Activated CD4-positive, alpha-beta T cell treated with anti-CD3 and anti-CD28 coated beads for 48 hours (primary cell): ENCODE measurements around the gene MRPL49.
A peak's percentile ranks its signal among the peaks of the same experiment; 100 is the strongest.

Experiments
- DNase-seq: peaks from one replicate; pipeline ENCODE4 v3.0.0-alpha.2; 2020

The MRPL49 gene

DNA sequence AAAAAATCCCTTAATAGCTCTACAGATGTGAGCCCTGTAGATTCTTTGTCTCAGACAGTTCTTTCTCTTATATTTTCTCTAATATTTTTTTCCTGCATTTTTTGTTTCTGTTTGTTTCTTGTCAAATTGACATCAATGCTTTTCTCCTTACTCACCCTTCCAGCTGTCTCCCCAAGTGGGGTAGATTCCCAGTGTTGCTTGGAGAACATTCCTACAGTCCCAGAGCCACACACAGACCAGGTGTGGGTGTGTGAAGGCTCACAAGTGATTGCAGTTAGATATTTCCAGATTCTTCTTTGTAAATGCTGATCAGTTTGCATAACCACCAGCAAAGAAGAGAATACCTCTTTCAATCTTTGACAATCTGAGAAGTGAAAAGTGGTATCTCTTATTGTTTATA lies 18.6 kb upstream of the MRPL49 start:
- DNase-seq, result no peak

DNA sequence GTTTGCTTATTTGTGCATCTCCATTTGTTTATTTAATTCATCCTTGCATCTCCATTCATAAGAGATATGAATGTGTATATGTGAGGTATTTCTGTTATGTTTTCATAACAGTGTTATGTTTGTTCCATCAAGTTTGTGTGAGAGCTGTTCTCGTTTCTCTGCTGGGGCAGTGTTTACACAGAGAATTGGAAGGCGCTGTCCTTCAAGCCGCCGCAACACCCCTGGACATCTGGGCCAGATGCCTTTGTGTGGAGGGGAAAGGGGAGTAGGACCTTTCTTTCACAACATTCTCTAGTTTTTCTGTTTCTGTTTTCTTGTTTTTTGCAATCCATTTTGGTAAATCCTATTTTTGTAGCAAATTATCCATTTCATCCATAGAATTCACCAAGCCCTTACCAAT lies 17.5 kb upstream of the MRPL49 start:
- no peak for DNase-seq

DNA sequence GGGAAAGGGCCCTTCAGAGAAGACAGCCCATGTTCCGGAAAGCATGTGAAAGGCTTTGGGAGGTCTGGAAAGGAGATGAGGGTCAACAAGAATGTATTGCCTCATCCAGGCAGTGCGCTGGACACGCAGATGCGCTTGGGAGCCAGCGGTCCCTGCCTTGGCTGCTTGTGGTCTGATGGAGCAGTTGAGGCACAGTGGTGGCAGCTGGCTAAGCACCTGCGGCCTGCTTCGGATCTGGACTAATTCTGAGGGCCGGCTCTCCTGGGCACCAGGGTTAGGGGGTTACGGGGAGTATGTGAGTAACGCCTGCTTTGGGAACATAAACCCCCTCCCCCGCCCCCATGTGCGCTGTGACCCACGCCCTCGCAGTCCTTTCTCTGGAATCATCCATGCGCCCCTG lies 15.0 kb upstream of the MRPL49 start:
- DNase-seq, result no peak

DNA sequence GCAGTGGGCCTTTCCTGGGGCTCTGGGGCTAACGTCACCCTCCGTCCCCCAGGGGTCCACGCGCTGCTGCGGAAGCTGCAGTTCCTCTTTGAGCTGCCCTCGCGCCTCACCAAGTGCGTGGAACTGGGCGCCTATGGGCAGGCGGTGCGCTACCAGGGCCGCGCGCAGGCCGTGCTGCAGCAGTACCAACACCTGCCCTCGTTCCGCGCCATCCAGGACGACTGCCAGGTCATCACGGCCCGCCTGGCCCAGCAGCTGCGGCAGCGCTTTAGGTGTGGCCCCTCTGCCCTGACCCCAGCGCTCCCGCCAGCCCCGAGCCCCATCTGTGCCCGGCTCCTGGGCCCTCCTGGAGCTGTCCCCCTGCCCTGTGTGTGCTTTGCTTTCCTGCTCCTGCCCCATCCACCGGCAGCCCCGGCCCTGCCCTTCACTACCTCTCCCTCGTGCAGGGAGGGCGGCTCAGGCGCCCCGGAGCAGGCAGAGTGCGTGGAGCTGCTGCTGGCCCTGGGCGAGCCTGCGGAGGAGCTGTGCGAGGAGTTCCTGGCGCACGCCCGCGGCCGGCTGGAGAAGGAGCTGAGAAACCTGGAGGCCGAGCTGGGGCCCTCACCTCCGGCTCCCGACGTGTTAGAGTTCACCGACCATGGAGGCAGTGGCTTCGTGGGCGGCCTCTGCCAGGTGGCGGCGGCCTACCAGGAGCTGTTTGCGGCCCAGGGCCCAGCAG lies 14.2 kb upstream of the MRPL49 start:
- no peak for DNase-seq

DNA sequence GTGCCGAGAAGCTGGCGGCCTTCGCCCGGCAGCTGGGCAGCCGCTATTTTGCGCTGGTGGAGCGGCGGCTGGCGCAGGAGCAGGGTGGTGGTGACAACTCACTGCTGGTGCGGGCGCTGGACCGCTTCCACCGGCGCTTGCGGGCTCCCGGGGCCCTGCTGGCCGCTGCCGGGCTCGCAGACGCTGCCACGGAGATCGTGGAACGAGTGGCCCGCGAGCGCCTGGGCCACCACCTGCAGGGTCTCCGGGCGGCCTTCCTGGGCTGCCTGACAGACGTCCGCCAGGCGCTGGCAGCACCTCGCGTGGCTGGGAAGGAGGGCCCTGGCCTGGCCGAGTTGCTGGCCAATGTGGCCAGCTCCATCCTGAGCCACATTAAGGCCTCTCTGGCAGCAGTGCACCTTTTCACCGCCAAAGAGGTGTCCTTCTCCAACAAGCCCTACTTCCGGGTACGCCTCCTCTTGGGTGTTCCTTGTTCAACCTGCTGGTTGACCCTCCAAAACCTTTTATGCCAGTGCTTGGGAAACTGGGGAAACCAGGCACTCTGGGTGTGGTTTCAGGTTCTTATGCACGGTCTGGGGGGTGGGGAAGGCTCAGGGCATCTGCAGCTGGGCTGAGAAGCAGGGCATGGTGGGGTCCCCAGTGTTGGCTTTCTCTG lies 13.5 kb upstream of the MRPL49 start:
- DNase-seq, result no peak

DNA sequence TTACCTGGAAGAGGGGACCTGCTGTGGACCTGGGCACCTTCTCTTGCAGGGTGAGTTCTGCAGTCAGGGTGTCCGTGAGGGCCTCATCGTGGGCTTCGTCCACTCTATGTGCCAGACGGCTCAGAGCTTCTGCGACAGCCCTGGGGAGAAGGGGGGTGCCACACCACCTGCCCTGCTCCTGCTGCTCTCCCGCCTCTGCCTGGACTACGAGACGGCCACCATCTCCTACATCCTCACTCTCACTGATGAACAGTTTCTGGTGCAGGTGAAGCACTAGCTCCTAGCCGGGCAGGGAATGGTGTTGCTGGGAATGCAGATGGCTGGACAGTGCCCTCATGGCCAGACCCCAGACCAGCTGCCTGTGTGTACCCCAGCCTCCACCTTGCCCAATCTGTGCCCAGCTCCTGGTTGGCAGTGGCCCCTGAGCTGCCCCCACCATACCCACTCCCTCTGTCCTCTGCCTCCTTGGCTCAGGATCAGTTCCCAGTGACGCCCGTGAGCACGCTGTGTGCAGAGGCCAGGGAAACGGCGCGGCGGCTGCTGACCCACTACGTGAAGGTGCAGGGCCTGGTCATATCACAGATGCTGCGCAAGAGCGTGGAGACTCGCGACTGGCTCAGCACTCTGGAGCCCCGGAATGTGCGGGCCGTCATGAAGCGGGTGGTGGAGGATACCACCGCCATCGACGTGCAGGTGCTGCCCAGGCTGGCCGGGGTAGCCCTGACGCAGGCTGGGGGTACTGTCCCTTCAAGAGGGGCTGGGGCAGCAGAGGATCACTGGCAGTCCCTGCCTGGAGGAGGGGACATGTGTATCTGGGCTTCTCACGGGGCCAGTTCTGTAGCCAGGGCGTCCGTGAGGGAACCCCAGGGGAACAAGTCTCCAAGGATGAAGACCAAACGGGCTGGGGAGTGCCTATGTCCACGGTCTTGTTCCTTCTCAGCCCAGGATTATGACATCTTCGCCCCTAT lies 12.6 kb upstream of the MRPL49 start:
- no peak for DNase-seq

DNA sequence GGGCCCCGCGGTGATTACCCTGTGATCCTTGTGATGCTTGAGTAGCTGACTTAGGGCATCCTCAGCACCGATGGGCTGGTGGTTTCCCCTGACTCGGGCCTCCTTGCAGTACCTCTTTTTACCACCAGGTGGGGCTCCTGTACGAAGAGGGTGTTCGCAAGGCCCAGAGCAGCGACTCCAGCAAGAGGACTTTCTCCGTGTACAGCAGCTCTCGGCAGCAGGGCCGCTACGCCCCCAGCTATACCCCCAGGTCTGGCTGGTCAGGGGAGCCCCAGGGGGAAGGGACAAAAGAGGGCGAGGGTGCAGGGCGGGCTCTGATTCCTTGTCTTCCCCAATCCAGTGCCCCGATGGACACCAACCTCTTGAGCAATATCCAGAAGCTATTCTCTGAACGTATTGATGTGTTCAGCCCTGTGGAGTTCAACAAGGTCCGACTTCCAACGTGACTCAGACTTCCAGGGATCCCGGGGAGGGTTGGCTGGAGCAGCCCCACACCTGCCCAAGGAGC lies 11.7 kb upstream of the MRPL49 start:
- peak; percentile 98 for DNase-seq

DNA sequence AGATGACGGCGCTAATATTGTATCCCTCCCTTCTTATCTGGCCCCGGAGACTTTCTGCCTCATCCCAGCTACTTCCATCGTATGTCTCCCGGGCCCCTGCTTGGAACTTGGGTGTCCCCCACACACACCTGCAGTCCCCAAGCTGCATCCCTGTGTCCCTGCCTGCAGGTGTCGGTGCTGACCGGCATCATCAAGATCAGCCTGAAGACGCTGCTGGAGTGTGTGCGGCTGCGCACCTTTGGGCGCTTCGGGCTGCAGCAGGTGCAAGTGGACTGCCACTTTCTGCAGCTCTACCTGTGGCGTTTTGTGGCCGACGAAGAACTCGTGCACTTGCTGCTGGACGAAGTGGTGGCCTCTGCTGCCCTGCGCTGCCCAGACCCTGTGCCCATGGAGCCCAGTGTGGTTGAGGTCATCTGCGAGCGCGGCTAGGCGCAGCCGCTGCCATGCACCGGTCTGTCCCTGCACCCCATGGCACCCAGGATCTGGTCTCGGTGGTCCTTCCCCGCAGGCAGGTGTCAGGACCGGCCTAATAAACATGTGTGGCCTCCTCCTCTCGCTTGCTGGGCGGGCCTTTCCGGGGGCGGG lies 10.9 kb upstream of the MRPL49 start:
- no peak for DNase-seq

DNA sequence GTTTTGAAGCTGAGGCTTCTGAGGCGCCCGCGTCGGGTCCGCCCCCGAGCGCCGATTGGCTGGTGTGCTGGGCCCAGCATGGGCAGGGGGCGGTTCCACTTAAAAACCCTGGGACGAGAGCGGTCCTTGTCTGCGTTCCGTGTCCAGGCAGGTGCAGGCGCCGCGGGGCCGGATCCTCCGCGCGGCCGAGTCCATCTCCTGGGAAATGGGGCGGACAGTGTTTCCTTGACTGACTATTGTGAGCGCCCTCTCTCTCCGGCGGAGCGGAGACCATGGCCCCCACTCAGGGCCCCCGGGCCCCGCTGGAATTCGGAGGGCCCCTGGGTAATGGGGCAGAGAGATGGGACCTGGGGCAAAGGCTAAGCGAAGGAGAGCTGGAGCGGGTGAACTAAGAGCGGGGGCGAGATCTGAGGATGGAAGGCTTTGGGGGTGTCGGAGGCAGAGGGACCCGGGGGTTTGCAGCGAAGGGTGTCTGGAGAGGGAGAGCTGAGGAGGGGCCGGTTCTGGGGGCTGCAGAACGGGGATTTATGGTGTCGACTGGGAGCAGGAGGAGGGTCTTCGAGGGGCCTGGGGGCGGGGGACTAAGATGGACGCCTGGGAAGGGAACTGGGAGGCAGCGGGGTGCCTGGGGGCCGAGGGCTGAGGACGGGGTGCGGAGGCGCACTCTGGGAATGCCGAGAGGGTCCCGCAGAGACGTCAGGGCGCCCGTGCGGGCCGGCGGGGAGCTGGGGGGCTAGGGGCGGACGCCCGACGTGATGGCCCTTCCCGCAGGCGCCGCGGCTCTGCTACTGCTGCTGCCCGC lies 10.2 kb upstream of the MRPL49 start, which contains the start of gene TM7SF2:
TM7SF2 (plus strand) TSS at position 129 of the 802 bp plus-strand sequence; CDS start at position 273, 144 bp downstream.
- DNase-seq, result peak; percentile 97

DNA sequence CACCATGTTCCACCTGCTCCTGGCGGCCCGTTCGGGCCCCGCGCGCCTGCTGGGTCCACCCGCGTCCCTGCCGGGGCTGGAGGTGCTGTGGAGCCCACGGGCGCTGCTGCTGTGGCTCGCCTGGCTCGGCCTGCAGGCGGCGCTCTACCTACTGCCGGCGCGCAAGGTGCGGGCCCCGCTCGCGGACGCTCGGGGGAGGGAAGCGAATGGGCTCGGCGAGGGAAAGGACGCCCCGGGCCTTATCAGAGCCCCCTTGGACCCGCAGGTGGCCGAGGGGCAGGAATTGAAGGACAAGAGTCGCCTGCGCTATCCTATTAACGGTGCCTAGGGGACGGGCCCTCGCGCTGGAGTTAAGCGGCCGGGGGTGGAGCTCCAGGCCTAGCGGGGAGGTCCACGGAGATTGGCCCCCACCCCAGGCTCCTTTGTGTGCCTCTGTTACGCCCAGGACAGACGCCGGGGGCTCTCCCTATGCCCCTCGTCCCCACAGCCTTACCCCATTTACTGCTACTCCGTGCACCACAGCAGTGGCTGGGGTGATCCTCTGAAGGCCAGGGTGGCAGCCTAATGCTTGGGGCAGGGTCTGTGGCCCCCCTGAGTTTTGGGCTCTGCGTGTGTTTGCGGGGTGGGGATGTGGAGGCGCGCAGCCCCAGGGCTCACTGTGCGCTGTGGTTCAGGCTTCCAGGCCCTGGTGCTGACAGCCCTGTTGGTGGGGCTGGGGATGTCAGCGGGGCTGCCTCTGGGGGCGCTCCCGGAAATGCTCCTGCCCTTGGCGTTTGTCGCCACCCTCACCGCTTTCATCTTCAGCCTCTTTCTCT lies 9.4 kb upstream of the MRPL49 start:
- DNase-seq, result peak; percentile 82

DNA sequence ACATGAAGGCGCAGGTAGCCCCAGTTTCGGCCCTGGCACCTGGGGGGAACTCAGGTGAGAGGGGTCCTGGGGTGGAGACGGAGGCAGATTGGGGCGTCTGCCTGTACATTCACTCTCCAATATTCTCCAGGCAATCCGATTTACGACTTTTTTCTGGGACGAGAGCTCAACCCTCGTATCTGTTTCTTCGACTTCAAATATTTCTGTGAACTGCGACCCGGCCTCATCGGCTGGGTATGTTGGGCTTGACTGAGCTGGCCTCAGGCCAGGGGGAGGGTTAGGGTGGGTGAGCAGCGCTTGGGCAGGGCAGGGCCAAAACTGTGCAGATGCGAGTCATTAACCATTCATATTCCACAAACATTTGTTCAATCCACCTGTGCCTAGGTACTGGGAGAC lies 8.8 kb upstream of the MRPL49 start:
- no peak for DNase-seq

DNA sequence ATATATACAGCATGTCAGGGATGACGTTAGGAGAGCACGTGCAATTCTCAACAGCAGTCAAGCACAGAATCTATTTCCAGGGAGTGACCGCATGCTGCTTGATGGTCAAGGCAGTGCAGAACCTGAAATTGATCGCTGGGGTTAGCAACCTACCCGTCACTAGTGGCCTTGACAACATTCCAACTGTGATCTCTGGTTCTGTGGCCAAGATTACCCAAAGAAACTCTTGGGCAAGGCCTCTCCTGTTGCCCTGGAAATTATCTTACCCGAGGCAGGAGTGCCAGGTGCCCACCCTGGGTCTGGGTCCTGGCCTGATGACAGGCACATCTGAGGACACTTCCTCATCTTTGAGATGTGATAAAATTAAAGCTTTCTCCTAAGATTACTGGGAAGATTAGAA lies 8.3 kb upstream of the MRPL49 start:
- DNase-seq, result no peak

DNA sequence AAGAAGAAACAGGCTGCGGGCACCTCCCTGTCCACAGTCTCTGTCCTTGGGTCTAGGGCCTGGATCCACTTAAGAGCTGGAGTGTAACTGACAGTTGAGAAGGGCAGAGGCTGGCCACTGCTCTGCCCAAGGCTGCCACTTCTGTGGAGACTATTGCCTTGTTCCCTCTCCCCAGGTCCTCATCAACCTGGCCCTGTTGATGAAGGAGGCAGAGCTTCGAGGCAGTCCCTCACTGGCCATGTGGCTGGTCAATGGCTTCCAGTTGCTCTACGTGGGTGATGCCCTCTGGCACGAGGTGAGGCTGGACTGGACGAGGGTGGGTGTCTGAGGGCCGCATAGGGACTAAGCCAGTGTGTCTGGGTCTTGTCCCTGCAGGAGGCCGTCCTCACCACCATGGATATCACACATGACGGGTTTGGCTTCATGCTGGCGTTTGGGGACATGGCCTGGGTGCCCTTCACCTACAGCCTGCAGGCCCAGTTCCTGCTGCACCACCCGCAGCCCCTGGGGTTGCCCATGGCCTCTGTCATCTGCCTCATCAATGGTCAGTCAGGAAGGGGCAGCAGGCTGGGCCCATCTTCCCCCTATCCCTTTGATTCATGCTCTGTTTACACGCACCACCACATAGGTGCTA lies 7.5 kb upstream of the MRPL49 start:
- DNase-seq, result no peak

DNA sequence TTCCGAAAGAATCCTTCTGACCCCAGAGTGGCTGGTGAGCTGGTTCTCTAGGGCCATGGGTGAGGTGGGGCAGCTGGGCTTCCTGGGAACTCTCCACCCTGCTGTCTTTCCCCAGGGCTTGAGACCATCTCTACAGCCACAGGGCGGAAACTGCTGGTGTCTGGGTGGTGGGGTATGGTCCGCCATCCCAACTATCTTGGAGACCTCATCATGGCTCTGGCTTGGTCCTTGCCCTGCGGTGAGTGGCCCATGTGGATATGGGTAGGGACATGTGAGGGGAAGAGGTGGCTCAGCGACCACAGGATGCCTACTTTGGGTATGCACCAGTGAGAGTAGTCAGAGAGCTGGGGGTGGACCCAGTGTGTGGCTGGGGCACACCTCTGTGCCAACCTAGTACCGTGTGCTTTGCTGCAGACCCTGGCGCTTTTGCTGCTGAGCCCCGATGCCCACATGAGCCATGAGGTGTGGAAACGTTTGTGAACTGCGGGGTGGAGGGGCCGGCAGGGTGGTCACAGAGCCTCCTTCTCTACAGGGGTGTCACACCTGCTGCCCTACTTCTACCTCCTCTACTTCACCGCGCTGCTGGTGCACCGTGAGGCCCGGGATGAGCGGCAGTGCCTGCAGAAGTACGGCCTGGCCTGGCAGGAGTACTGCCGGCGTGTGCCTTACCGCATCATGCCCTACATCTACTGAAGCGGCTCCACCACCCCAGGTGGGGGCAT lies 6.6 kb upstream of the MRPL49 start:
- no peak for DNase-seq

DNA sequence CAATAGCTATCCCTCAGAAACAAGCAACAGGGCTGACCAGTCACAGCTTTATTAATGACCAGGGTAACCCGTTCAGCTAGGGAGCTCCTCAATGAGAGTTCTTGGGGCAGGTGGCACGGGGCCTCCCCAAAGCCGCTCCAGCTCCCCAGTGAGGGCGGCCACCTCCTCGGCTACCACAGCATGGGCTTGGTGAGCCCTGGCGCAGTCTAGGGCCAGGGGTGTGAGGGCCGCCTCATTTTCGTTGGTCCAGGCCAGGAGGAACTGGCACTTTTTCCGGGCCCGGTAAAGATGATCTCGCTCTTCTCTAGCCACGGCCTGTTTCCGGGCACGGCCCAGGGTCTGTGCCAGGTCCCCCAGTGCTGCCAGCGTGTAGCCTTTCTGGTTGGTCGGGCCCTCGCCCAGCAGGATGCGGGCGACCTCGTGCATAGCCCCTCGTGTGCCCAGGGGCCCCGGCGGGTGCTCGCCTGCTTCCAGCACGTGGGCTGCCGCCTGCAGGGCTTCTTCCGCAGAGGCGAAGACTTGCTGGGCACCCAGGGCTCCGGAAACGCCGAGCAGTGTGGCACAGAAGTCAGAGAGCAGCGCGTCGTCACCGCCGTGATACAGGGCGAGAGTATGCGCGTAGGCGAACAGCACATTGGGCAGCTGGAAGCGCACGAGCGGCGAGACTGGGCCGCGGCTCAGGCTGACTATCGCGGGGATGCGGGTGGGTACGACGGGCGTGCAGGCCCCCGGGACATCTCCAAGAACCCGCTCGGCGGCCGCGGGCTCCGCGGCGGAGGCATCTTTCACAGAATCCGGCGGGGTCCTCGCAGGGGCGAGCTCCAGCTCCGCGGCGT lies 5.5 kb upstream of the MRPL49 start:
- peak; percentile 84 for DNase-seq

DNA sequence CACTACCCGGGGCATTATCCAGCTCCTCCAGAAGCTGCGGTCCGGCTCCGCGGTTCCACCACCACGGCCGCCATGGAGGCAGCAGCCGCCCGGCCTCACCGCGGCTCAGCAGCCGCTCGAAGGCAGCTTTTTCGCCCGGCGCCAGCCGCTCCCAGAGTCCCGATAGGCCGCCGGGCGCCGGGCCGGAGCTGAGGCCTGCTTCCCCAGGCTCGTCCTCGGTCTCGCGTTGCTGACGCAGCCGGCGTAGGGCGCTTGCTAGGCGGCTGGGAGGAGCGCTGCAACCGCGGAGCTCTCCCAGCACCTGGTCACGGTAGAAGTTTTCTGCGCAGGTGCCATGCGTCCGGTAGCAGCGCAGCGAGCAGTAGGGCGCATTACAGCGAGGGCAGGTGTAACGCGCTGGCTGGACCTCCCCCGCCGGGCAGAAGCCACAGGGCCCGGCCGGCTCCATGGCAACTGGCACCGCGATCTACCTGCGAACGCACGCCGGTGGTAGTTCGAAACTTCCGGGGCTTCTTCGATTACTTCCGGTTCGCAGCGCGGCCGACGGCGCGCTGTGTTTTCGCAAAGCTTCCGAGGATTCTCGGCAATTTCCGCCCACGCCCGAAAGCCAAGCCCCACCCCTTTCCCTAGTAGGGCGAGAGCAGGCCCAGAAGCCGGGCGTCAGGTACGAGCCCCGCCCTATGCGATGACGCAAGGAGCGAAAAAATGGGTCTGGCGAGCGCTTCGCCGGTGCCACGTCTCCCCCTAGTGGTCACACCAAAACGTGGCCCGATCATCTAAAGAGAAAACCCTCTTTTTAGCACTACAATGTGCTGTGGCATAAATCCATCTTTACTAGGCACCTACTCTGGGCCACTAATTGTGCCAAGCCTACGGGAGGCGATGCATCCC lies 4.7 kb upstream of the MRPL49 start, which contains the start of gene ZNHIT2:
ZNHIT2 (minus strand) TSS at position 496 of the 891 bp plus-strand sequence; CDS start at position 448, 48 bp downstream.
- DNase-seq, result peak; percentile 100

DNA sequence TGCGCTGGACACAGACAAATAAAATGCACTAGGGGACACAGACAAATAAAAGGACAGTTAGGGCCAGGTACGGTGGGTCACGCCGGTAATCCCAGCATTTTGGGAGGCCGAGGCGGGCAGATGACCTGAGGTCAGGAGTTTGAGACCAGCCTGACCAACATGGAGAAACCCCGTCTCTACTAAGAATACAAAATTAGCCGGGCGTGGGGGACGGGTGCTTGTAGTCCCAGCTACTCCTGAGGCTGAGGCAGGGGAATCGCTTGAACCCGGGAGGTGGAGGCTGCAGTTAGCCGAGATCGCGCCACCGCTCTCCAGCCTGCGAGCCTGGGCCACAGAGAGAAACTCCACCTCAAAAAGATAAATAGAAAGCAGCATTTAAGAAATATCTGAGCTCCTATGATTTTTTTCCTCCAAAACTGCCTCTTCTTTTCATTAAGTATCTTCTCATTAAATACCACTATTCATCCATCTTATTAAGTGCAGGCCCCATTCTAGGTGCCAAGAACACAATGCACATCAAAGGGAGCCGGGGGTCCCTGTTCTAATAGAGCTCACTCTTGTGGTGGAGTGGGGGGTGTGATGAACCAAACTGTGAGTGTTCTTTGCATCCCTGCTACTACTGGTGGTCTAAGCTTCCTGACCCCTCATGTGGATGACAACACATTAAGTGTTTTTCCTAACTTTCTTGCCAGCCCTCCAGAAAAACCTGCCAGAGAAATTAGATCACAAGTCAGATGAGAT lies 3.9 kb upstream of the MRPL49 start:
- DNase-seq, result no peak
